ENCODE measurements around the gene ATP11A.

ATP11A gene

GRCh38 chr13:112879283-112879833 lies 189.5 kb downstream of the ATP11A start:
- TF ChIP-seq GATA2 (IDR thresholded peaks at IDR 0.05; ENCODE audit: low read depth, low read length) (no peak), GATA3 (IDR thresholded peaks at IDR 0.05; ENCODE audit: low read depth, low read length) (no peak)

- no peak for TF ChIP-seq GATA2 (IDR thresholded peaks at IDR 0.05; ENCODE audit: low read depth, low read length)
Measured at GRCh38 chr13:112880221-112880641, 190.4 kb downstream of the ATP11A start.

GRCh38 chr13:112880976-112881540 lies 191.2 kb downstream of the ATP11A start:
- no peak for TF ChIP-seq GATA2 (IDR thresholded peaks at IDR 0.05; ENCODE audit: low read depth, low read length)
- no peak for TF ChIP-seq GATA3 (IDR thresholded peaks at IDR 0.05; ENCODE audit: low read depth, low read length)

- TF ChIP-seq GATA3 (IDR thresholded peaks at IDR 0.05; ENCODE audit: low read depth, low read length) (no peak), GATA2 (IDR thresholded peaks at IDR 0.05; ENCODE audit: low read depth, low read length) (no peak)
Measured at GRCh38 chr13:112881656-112882554, 192.1 kb downstream of the ATP11A start.

- TF ChIP-seq GATA3 (IDR thresholded peaks at IDR 0.05; ENCODE audit: low read depth, low read length) (no peak), GATA2 (IDR thresholded peaks at IDR 0.05; ENCODE audit: low read depth, low read length) (no peak)
Measured at GRCh38 chr13:112882555-112883024, 192.8 kb downstream of the ATP11A start.

- TF ChIP-seq GATA2 (IDR thresholded peaks at IDR 0.05; ENCODE audit: low read depth, low read length): no peak
- no peak for TF ChIP-seq GATA3 (IDR thresholded peaks at IDR 0.05; ENCODE audit: low read depth, low read length)
Measured at GRCh38 chr13:112883241-112883945, 193.6 kb downstream of the ATP11A start.

GRCh38 chr13:112885242-112885781 lies 195.5 kb downstream of the ATP11A start:
- TF ChIP-seq GATA3 (IDR thresholded peaks at IDR 0.05; ENCODE audit: low read depth, low read length): no peak
- TF ChIP-seq GATA2 (IDR thresholded peaks at IDR 0.05; ENCODE audit: low read depth, low read length): no peak

- TF ChIP-seq GATA3 (IDR thresholded peaks at IDR 0.05; ENCODE audit: low read depth, low read length): no peak
- TF ChIP-seq GATA2 (IDR thresholded peaks at IDR 0.05; ENCODE audit: low read depth, low read length): no peak
Measured at GRCh38 chr13:112885782-112886268, 196.0 kb downstream of the ATP11A start.

GRCh38 chr13:112887151-112887550 lies 197.3 kb downstream of the ATP11A start:
- no peak for TF ChIP-seq GATA3 (IDR thresholded peaks at IDR 0.05; ENCODE audit: low read depth, low read length)
- TF ChIP-seq GATA2 (IDR thresholded peaks at IDR 0.05; ENCODE audit: low read depth, low read length): no peak

- no peak for TF ChIP-seq GATA3 (IDR thresholded peaks at IDR 0.05; ENCODE audit: low read depth, low read length)
- TF ChIP-seq GATA2 (IDR thresholded peaks at IDR 0.05; ENCODE audit: low read depth, low read length): no peak
Measured at GRCh38 chr13:112887557-112887991, 197.7 kb downstream of the ATP11A start.

- TF ChIP-seq GATA2 (IDR thresholded peaks at IDR 0.05; ENCODE audit: low read depth, low read length) (no peak), GATA3 (IDR thresholded peaks at IDR 0.05; ENCODE audit: low read depth, low read length) (no peak)
Measured at GRCh38 chr13:112888238-112889111, 198.6 kb downstream of the ATP11A start.

- TF ChIP-seq GATA2 (IDR thresholded peaks at IDR 0.05; ENCODE audit: low read depth, low read length): no peak
- no peak for TF ChIP-seq GATA3 (IDR thresholded peaks at IDR 0.05; ENCODE audit: low read depth, low read length)
Measured at GRCh38 chr13:112889351-112890290, 199.8 kb downstream of the ATP11A start.
